Activated CD8-positive, alpha-beta memory T cell treated with anti-CD3 and anti-CD28 coated beads for 48 hours (primary cell): ENCODE results near the gene RIC1.
"Not testable (repeated sequence)": the region's sequence is repeated elsewhere in the genome, so short reads cannot be mapped to it uniquely, and the experiment has no call there.

Experiments used
- DNase-seq, 3 experiments: peaks; one replicate each; pipeline ENCODE4 v3.0.0-alpha.2; 2020; ENCODE audit warnings: low read depth in 2 of 3, low spot score in 2 of 3

The RIC1 gene

DNA sequence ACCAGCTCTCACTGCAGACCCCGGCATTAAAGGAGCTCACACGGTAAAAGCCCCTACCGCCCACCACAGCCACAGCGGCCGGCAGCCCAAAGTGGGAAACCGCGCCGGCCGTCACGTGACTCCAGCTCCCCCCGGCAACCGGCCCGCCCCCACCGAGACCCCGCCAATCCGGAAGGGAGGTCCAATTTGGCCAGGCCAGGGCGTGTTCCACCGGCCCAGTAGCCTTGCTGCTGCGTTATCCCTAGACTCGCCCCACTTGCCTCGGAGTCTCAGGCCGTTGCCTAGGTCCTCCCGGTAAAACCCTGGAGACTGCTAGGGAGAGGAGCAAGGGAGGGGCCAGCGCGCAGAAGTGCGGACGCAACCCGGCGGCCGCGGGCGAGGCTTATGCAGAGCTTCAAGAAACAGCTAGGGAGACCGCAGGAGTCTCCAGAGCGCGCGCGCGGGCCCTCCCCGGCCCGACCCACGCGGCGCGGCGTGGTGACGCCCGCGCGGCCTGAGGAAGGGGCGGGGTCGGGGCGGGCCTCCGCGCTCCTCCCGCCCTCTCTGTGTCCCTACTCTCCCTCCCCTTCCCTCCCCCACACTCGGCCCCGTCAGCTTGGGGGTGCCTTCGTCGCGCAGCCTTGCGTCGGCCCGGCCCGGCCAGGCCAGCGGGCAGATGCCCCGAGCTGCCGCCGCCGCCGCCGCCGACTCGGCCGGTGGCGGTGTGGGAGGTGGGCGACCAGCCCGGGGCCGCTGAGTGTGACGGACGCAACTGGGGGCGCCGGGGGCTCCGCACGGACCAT lies at the start of gene RIC1:
TSS of gene RIC1 (plus strand) at position 578 of the 782 bp plus-strand sequence. CDS start at position 781, 203 bp downstream.
- peak; percentile 71 to 89 (median 83) for DNase-seq

- DNase-seq, result no peak
These were observed 49.0 kb upstream of the RIC1 start for GRCh38 chr9:5579881-5580280.

- DNase-seq, result no peak
These were observed 48.3 kb upstream of the RIC1 start for GRCh38 chr9:5580650-5581049.

DNA sequence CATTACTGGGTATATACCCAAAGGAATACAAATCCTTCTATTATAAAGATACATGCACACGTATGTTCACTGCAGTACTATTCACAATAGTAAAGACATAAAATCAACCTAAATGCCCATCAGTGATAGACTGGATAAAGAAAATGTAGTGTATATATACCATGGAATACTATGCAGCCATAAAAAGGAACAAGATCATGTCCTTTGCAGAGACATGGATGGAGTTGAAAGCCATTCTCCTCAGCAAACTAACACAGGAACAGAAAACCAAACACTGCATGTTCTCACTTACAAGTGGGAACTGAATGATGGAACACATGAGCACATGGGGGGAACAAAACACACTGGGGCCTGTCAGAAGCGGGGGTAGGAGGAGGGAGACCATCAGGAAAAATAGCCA lies 47.2 kb upstream of the RIC1 start:
- DNase-seq, result not testable (repeated sequence)

DNA sequence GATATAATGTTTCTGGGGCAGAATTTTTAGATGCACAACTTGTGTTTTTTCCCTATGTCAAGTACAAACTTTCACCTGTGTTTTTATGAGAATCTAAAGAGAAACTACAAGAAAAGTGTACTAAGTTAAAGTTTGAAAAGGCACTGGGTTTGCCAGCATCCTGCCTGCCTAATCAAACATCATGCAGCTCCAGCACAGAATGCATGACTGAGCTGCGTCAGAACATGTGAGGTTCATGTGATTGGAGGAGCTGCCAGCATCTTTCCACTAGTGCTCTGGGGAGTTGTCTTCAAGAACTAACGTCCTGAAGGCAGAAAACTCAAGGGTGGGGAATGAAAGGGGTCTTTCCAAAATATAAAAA lies 46.1 kb upstream of the RIC1 start:
- no peak for DNase-seq

DNA sequence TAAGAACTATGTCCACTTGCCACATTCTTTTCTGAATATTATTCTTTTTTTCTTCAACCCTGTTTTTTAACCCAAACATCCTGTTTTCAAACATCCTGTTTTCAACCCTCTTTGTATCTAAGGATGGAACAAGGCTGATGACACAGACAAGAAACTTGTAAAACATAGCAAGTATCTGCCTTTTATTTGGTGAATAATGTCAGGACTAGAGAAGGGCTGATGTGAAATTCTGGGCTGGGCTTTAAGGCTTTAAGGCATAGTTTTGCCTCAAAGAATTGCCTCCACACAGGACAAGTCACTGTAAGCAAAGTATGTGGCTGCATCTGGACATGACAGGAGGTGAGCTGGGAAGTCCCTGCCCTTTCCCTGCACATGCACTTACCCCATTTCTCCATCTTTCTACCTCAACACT lies 42.5 kb upstream of the RIC1 start:
- no peak for DNase-seq

GRCh38 chr9:5587024-5587423 lies 41.9 kb upstream of the RIC1 start:
- no peak for DNase-seq

DNA sequence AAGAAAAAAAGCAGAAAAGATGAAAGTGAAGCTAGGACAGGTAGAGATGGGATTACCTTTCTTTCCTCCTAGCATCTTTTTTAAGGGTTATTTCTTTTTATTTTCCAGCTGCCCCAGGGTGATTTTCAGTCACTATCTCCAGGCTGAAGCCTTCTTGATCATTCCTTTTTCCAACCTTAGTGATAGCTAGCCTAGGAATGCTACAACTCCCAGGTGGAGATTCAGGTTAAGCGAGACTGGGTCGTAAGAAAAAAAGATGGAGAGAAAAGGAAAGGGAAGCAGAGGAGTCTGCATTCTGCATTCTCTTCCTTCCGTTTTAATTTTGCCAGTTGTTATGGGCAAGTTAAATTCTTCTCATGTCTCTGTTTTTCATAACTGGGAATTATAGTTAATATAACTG lies 36.7 kb upstream of the RIC1 start:
- no peak for DNase-seq

DNA sequence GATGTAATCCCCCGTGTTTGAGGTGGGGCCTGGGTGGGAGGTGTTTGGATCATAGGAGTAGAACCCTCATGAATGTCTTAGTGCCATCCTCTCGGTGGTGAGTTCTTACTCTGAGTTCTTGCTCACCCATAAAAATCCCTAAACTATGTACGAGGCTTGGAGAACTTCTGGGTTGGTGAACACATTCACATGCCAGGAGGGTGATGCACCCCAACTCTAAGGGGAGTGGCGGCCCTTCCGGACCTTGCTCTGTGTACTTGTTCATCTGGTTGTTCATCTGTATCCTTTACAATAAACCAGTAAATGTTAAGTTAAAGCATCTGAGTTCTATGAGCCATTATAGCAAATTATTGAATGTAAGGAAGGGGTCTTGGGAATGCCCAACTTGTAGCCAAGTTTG lies 36.0 kb upstream of the RIC1 start:
- no peak for DNase-seq

DNA sequence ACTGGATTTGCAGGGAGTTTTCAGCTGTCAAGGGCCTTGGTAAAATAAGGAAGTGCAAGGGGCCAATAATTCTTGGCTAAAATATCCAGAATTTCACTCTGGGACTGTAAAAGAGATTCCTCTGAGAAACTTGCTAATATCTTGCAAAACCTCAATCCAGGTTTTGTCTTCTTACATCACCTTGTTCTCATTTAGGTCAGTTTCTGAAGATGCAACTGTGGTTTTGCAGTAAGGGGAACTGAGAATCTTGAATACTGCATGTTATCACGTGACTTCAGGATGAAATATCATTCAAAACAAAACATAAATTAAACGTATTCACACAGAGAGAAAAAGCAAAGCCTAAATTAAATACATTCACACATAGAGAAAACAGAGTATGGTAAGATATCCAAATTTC lies 35.0 kb upstream of the RIC1 start:
- DNase-seq, result no peak

- no peak for DNase-seq
These were observed 32.7 kb upstream of the RIC1 start for GRCh38 chr9:5596173-5596572.

- no peak for DNase-seq
These were observed 20.3 kb upstream of the RIC1 start for GRCh38 chr9:5608298-5609225.

DNA sequence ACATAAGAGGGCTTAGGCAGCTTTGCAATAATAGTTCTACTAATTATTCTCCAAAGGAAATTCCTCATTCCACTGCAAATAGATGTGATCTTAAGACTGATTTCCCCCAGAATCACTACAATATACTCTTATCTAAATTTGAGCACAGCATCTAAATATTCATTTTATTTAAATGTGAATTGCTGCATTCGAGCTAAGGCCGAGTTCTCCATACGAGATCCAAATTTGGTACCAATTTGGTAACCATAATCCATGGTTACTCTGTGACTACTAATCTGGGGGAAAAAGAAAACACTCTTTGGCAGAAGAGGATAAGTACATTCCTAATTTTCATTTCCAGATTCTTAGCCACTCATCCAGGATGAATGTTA lies 19.7 kb upstream of the RIC1 start:
- DNase-seq, result no peak

GRCh38 chr9:5610491-5610890 lies 18.4 kb upstream of the RIC1 start:
- DNase-seq, result no peak

DNA sequence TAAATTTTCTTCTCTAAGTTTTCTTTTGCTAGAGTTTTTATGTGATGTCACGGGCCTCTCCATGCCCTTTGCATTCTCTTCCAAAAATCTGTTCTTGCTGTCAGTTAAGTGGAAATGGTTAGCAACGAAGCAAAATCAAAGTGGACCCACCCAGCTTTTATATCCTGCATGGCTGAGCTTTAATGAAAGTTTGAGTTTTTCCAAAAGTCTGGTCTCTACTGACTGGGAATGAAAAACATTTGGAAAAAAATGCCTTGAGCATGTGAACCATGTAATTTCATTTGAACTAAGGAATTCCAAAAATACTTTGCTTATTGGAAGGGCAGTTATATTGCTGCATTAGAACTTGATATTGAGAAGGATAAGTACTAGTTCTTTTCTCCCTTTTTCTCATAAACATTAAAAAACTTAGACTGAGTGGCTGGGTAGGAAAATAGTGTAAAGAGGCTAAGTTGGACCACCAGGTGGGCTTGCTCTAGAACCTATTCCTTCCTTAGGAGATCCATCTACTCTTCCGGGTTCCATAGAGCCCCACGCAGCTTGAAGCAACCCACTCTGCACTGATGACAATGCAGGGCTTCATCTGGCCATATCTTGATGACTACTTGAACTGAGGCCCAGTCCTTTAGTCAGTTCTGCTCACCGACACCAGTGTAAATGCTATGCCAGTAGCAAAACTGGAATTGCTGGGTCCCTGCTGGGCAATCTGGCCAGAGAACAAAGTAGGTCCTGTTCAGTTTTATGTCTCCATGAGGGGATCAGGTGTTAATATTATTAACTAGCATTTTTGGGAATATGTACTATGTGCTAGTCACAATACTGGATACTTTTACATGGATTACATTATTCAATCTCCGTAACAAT lies 17.4 kb upstream of the RIC1 start:
- no peak for DNase-seq

GRCh38 chr9:5612185-5612530 lies 16.7 kb upstream of the RIC1 start:
- DNase-seq, result no peak

- DNase-seq, result no peak
These were observed 14.7 kb upstream of the RIC1 start for GRCh38 chr9:5614192-5614591.

DNA sequence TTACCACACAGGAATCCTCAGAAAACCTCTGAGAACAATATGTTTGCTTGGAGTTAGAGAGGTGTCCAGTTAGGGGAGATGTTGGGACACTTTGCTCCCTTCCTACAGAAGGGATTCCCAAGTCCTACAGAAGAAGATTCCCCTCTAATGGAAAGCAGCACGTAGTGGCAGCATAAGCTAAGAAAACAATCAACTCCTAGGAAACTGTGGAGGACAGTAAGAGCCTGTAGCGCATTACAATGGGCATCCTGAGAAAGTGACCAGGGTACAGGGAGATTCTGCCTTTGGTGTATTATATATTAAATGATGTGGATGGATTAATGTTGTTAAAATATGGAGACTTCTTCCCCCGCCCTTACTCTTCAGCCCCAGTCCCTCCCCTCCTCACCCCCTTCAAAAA lies 13.9 kb upstream of the RIC1 start:
- DNase-seq, result no peak

- DNase-seq, result no peak
These were observed 11.2 kb upstream of the RIC1 start for GRCh38 chr9:5617749-5618148.

DNA sequence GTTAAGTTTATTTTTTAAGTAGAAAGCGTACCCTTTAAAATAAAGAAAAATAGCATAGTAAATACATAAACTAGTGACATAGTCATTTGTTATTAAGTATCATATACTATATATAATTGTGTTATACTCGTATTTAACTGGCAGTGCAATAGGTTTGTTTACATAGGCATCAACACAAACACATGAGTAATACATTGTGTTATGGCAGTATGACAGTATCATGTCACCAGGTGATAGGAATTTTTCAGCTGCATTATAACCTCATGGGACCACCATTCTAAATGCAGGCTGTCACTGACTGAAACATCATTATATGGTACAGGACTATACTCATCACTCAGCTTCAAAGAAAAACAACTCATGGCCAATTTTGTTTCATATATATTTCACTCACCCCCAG lies 8.4 kb upstream of the RIC1 start:
- DNase-seq, result no peak

DNA sequence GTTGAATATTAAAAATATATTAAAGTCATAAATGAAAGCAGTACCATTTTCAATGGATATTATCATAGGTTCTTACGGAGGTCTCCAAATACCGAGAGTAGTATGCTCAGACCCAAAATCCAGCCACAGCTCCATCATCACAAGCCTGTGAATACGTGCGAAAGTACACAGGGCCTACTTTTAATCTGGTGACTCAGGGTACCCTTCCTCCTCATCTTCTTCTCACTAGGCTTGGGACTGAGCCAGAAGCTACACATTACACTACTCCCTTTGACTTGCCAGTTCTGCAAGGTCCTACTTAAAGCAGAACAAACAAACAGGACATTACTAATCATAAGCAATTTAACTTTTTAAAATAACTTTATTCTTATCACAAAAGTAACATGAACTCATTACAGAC lies 7.6 kb upstream of the RIC1 start:
- no peak for DNase-seq

DNA sequence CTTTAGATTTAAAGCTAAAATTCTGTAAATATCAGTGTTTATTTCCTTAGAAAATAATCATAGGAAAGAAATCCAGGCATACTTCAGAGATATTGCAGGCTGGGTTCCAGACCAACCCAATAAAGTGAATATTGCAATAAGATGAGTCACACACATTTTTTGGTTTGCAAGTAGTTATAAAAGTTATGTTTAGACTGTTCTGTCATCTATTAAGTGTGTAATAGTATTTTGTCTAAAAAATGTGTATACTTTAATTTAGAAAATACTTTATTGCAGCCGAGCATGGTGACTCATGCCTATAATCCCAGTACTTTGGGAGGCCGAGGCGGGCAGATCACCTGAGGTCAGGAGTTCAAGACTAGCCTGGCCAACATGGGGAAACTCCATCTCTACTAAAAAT lies 6.9 kb upstream of the RIC1 start:
- no peak for DNase-seq
